H1 (cell line): ENCODE results near the gene AGPAT4. TPM values are rescaled to one million over a fixed set of nuclear protein-coding genes. Genes with fewer than 3 reads are reported as not detected.

ENCODE experiments used
- CTCF ChIA-PET: fragments of 300-600 bp; sonication (Branson Sonifier 250); formaldehyde crosslinking; loops from one replicate; lab custom pipeline; 2021; ENCODE audit not compliant: partially characterized antibody; lab: Charles Lee
- POLR2A ChIA-PET: fragments of 300-600 bp; sonication (Branson Sonifier 250); formaldehyde crosslinking; loops from one replicate; lab custom pipeline; 2021; ENCODE audit warnings: inconsistent platforms; ENCODE audit not compliant: partially characterized antibody; lab: Charles Lee
- DNase-seq, 2 experiments: peaks; one replicate each; pipeline versions ENCODE4 v3.0.0 to v3.0.0-alpha.2; 2010 to 2022; ENCODE audit warnings: low spot score in 2 of 2, low read depth in 1 of 2, mixed read lengths in 1 of 2
- FAIRE-seq: peaks from 2 replicates; lab custom pipeline; 2011; peaks lifted over from hg19 to GRCh38; lab: Jason Lieb, UNC
- H2AFZ ChIP-seq: 2 replicates; pipeline ENCODE4 v1.8.1; 2012; ENCODE audit warnings: low read length, inconsistent platforms
- H2AK5ac ChIP-seq: 2 replicates; pipeline ENCODE4 v1.6.1; 2013; ENCODE audit warnings: low read depth, low read length
- H2BK120ac ChIP-seq: replicated peaks from 2 replicates; pipeline ENCODE3; 2013; ENCODE audit warnings: low read depth, low read length, inconsistent platforms
- H2BK12ac ChIP-seq: 2 replicates; pipeline ENCODE4 v1.6.1; 2013; ENCODE audit warnings: low read depth, low read length
- H2BK15ac ChIP-seq: 2 replicates; pipeline ENCODE4 v1.6.1; 2013; ENCODE audit warnings: low read length
- H2BK20ac ChIP-seq: 2 replicates; pipeline ENCODE4 v1.6.1; 2013; ENCODE audit warnings: low read length
- H2BK5ac ChIP-seq: 2 replicates; pipeline ENCODE4 v1.6.1; 2013; ENCODE audit warnings: low read depth, low read length
- H3K14ac ChIP-seq: 2 replicates; pipeline ENCODE4 v1.6.1; 2013; ENCODE audit warnings: inconsistent platforms; ENCODE audit not compliant: insufficient read length
- H3K18ac ChIP-seq: 2 replicates; pipeline ENCODE4 v1.6.1; 2013; ENCODE audit warnings: low read length; ENCODE audit errors: extremely low read depth
- H3K23ac ChIP-seq: 2 replicates; pipeline ENCODE4 v1.6.1; 2013; ENCODE audit warnings: inconsistent platforms; ENCODE audit not compliant: insufficient read length
- H3K23me2 ChIP-seq: 2 replicates; pipeline ENCODE4 v1.6.1; 2013; ENCODE audit warnings: low read depth, low read length
- H3K27ac ChIP-seq: 2 replicates; pipeline ENCODE4 v1.6.1; 2011; ENCODE audit warnings: low read depth, low read length, inconsistent platforms
- H3K27me3 ChIP-seq, 4 experiments: replicated peaks in 1 of 4; 1 replicate in 1 of 4; 2 replicates in 3 of 4; pipeline versions ENCODE4 v1.6.1 to v1.8.1; 2011 to 2013; ENCODE audit warnings: low read length in 3 of 4, mild to moderate bottlenecking in 3 of 4, inconsistent platforms in 2 of 4, mixed read lengths in 2 of 4, moderate library complexity in 1 of 4; ENCODE audit not compliant: control insufficient read depth in 3 of 4, insufficient read depth in 3 of 4; ENCODE audit errors: extremely low read depth in 1 of 4
- H3K36me3 ChIP-seq, 4 experiments: 2 replicates each; pipeline versions ENCODE4 v1.6.1 to v1.8.1; 2011 to 2013; ENCODE audit warnings: mild to moderate bottlenecking in 4 of 4, low read length in 3 of 4, moderate library complexity in 2 of 4, control low read depth in 1 of 4, inconsistent platforms in 1 of 4; ENCODE audit not compliant: insufficient read depth in 4 of 4, control insufficient read depth in 2 of 4
- H3K4ac ChIP-seq: replicated peaks from 2 replicates; pipeline ENCODE3; 2013; ENCODE audit warnings: low read length, low read depth, mixed read lengths, inconsistent platforms; ENCODE audit not compliant: insufficient read length
- H3K4me1 ChIP-seq, 4 experiments: replicated peaks in 1 of 4; 1 replicate in 1 of 4; 2 replicates in 3 of 4; pipeline versions ENCODE4 v1.6.1 to v1.8.1; 2011 to 2013; ENCODE audit warnings: low read length in 3 of 4, inconsistent platforms in 2 of 4, mixed read lengths in 1 of 4; ENCODE audit not compliant: insufficient read depth in 4 of 4, control insufficient read depth in 3 of 4
- H3K4me2 ChIP-seq, 2 experiments: 2 replicates each; pipeline versions ENCODE4 v1.6.1 to v1.8.1; 2011 to 2013; ENCODE audit warnings: low read depth in 2 of 2, low read length in 2 of 2, control low read depth in 1 of 2, inconsistent platforms in 1 of 2, mild to moderate bottlenecking in 1 of 2; ENCODE audit not compliant: insufficient read depth in 1 of 2
- H3K4me3 ChIP-seq, 4 experiments: fragments of 200-600, 300-600 bp in 1 of 4; sonication (generic), shearing (Covaris generic), sonication (Bioruptor Twin) in 1 of 4; 2 replicates each; pipeline versions ENCODE4 v1.5.1 to v1.8.1; 2011 to 2016; ENCODE audit warnings: low read length in 4 of 4, low read depth in 3 of 4, control low read depth in 2 of 4, inconsistent platforms in 2 of 4, mild to moderate bottlenecking in 2 of 4, mixed read lengths in 1 of 4, moderate library complexity in 1 of 4; ENCODE audit not compliant: insufficient read depth in 2 of 4; ENCODE audit errors: extremely low read depth in 1 of 4
- H3K56ac ChIP-seq: replicated peaks from 2 replicates; pipeline ENCODE3; 2013; ENCODE audit warnings: low read depth, mild to moderate bottlenecking, mixed read lengths, low read length, inconsistent platforms; ENCODE audit not compliant: insufficient read length
- H3K79me1 ChIP-seq: 2 replicates; pipeline ENCODE4 v1.6.1; 2013; ENCODE audit warnings: low read depth, low read length, control low read depth
- H3K79me2 ChIP-seq, 2 experiments: 2 replicates each; pipeline versions ENCODE4 v1.6.1 to v1.8.1; 2012 to 2013; ENCODE audit warnings: low read length in 2 of 2, mild to moderate bottlenecking in 2 of 2, inconsistent platforms in 1 of 2; ENCODE audit not compliant: insufficient read depth in 2 of 2, control insufficient read depth in 1 of 2
- H3K9ac ChIP-seq, 4 experiments: replicated peaks in 1 of 4; 1 replicate in 1 of 4; 2 replicates in 3 of 4; pipeline versions ENCODE4 v1.6.1 to v1.8.1; 2011 to 2013; ENCODE audit warnings: low read depth in 3 of 4, low read length in 3 of 4, control low read depth in 2 of 4, mild to moderate bottlenecking in 2 of 4, moderate library complexity in 2 of 4, inconsistent platforms in 1 of 4; ENCODE audit errors: extremely low read depth in 1 of 4
- H3K9me3 ChIP-seq, 2 experiments: 2 replicates each; pipeline versions ENCODE4 v1.6.1 to v1.8.1; 2012 to 2013; ENCODE audit warnings: mild to moderate bottlenecking in 2 of 2, moderate library complexity in 2 of 2, control low read depth in 1 of 2, inconsistent platforms in 1 of 2, low read depth in 1 of 2, low read length in 1 of 2, mixed read lengths in 1 of 2; ENCODE audit not compliant: insufficient read depth in 2 of 2
- H4K20me1 ChIP-seq, 2 experiments: replicated peaks in 1 of 2; 2 replicates each; pipeline versions ENCODE3 to v1.8.1; 2011 to 2013; ENCODE audit warnings: inconsistent platforms in 2 of 2, low read length in 2 of 2, mild to moderate bottlenecking in 1 of 2; ENCODE audit not compliant: insufficient read depth in 2 of 2, control insufficient read depth in 1 of 2
- H4K5ac ChIP-seq: 2 replicates; pipeline ENCODE4 v1.6.1; 2013; ENCODE audit warnings: low read length, low read depth, mixed read lengths, inconsistent platforms; ENCODE audit not compliant: insufficient read length
- H4K8ac ChIP-seq: 2 replicates; pipeline ENCODE4 v1.8.0; 2013; ENCODE audit warnings: mild to moderate bottlenecking, moderate library complexity, low read length, inconsistent platforms; ENCODE audit not compliant: insufficient read depth; ENCODE audit errors: extremely low read depth
- H4K91ac ChIP-seq: replicated peaks from 2 replicates; pipeline ENCODE3; 2013; ENCODE audit warnings: low read length, mixed read lengths, inconsistent platforms; ENCODE audit not compliant: insufficient read length
- YY1 ChIP-seq: IDR thresholded peaks from 2 replicates; pipeline ENCODE4 v1.6.1; 2011; ENCODE audit warnings: low read depth, mild to moderate bottlenecking, low read length
- WGBS, 2 experiments: shearing (Covaris generic) in 1 of 2; methylation state at CpG; one replicate each; pipeline versions ENCODE4 v1.1.6 to v1.1.7; 2013 to 2015; ENCODE audit warnings: low lambda C conversion rate in 2 of 2, mixed read lengths in 2 of 2, inconsistent platforms in 1 of 2, low coverage in 1 of 2, missing lambda C conversion rate in 1 of 2; ENCODE audit not compliant: insufficient replicate concordance in 2 of 2, insufficient coverage in 1 of 2, insufficient read length in 1 of 2; ENCODE audit errors: extremely low coverage in 1 of 2, missing lambda C conversion rate in 1 of 2; 5-methylcytosine and 5-hydroxymethylcytosine counted together
- polyA plus RNA-seq, 7 experiments: library from polyadenylated mRNA; depleted of rRNA in 3 of 7; stranded (reverse) in 5 of 7; unstranded in 2 of 7; fragments of >200 nt in 5 of 7; fragments of 200-250 nt in 2 of 7; gene quantifications; 1 replicate in 5 of 7; 2 replicates in 1 of 7; 4 replicates in 1 of 7; pipeline versions ENCODE4 v1.2.1 to v1.2.3, GENCODE V29; 2011 to 2013; ENCODE audit warnings: missing spikeins in 2 of 7, mixed read lengths in 2 of 7
- total RNA-seq: library from RNA; stranded (reverse); fragmentation: NEBNext Ultra II Directional; extraction: Animal tissue kit (Norgen Biotek cat#: 25700); gene quantifications from 2 replicates; pipeline ENCODE4 v1.2.1, GENCODE V29; 2021
- TF ChIP-seq, protein P1 (sequence below): IDR thresholded peaks from 2 replicates; pipeline ENCODE4 v1.6.1; 2012; ENCODE audit warnings: low read length, inconsistent platforms
- TF ChIP-seq, protein P2 (sequence below): IDR thresholded peaks from 2 replicates; pipeline ENCODE4 v1.6.1; 2011; ENCODE audit warnings: low read depth, mild to moderate bottlenecking, low read length; ENCODE audit not compliant: insufficient read depth

The AGPAT4 gene
- total and polyA plus RNA-seq, 2 of the 8 experiments (the other 6 are each of a cell fraction or from before 2014, with no cell fraction given) = 13.5 to 23.8 TPM

DNA sequence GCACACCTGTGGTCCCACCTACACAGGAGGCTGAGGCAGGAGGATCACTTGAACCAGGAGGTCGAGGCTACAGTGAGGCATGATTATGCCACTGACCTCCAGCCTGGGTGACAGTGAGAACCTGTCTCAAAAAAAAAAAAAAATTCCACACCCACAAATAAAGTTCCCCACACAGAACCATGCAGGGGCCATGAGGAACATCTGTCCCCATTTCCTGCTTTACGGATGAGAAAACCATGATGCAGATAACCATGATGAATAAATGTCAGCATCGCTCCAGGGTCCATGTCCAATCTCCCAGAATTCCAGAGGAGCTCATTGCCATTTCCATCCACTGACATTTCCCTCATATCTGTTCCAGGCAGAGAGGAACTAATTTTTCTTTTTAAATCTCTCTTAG lies 16.9 kb upstream of the AGPAT4 start:
- no peak overlapping the region for H3K9ac ChIP-seq
- H3K27me3 ChIP-seq = no peaks in the 10 kb centered on the region
- no peaks in the 10 kb centered on the region; a peak in 1 of 8 replicates for H3K36me3 ChIP-seq
- H3K23me2 ChIP-seq = no peaks in the 10 kb centered on the region
- CTCF ChIA-PET = no interaction called here
- H2BK15ac ChIP-seq = no peak overlapping the region
- H4K8ac ChIP-seq = no peak overlapping the region
- no peak overlapping the region for H3K4me3 ChIP-seq
- no peak overlapping the region for H3K18ac ChIP-seq
- WGBS, 2 experiments = 88% methylated on average over 3 of the region's 3 CpGs; no CpG with 5 or more reads in 1 of the 2 experiments
- no peak overlapping the region for H3K56ac ChIP-seq
- H3K27ac ChIP-seq = no peak overlapping the region
- H4K20me1 ChIP-seq = no peaks in the 10 kb centered on the region
- H4K91ac ChIP-seq = no peak overlapping the region
- H3K4me2 ChIP-seq = no peak overlapping the region
- no peak overlapping the region for H2BK20ac ChIP-seq
- no peak overlapping the region for H2BK12ac ChIP-seq
- FAIRE-seq = no peak
- peak overlapping the region; percentile 40; the same call in 1 of the 2 replicates for H2AK5ac ChIP-seq
- no peak overlapping the region for H4K5ac ChIP-seq
- no peak overlapping the region for H3K23ac ChIP-seq
- no peak for DNase-seq
- no peak overlapping the region for H3K4ac ChIP-seq
- POLR2A ChIA-PET = interaction anchor here (1.7 kb wide), 1 partner anchor 17 kb away, joined by 16 read pairs; the partner anchor contains the start of gene AGPAT4
- H2BK120ac ChIP-seq = no peak overlapping the region
- no peaks in the 10 kb centered on the region for H3K79me1 ChIP-seq
- no peak overlapping the region for H3K14ac ChIP-seq
- H3K79me2 ChIP-seq = no peaks in the 10 kb centered on the region
- H3K4me1 ChIP-seq = peaks cover 5 to 14% (median 11%) of the 10 kb centered on the region in 4 experiments
- H2BK5ac ChIP-seq = no peak overlapping the region
- H2AFZ ChIP-seq = no peak overlapping the region
- H3K9me3 ChIP-seq = peaks cover 1 to 7% of the 10 kb centered on the region in 2 experiments
- TF ChIP-seq YY1 = no peak
- TF ChIP-seq, protein P1, sequence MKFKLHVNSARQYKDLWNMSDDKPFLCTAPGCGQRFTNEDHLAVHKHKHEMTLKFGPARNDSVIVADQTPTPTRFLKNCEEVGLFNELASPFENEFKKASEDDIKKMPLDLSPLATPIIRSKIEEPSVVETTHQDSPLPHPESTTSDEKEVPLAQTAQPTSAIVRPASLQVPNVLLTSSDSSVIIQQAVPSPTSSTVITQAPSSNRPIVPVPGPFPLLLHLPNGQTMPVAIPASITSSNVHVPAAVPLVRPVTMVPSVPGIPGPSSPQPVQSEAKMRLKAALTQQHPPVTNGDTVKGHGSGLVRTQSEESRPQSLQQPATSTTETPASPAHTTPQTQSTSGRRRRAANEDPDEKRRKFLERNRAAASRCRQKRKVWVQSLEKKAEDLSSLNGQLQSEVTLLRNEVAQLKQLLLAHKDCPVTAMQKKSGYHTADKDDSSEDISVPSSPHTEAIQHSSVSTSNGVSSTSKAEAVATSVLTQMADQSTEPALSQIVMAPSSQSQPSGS = no peak
- TF ChIP-seq, protein P2, sequence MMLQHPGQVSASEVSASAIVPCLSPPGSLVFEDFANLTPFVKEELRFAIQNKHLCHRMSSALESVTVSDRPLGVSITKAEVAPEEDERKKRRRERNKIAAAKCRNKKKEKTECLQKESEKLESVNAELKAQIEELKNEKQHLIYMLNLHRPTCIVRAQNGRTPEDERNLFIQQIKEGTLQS = no peak
